Mesothelial cell of epicardium (in vitro differentiated cells): ENCODE results near the gene SGSM2. TPM values are rescaled to one million over a fixed set of nuclear protein-coding genes. Genes with fewer than 3 reads are reported as not detected.

Experiments
- DNase-seq, 2 experiments: peaks; one replicate each; pipeline ENCODE4 v3.0.0; 2021; ENCODE audit warnings: low spot score in 2 of 2; ENCODE audit not compliant: unreplicated experiment in 2 of 2
- H3K27ac Mint-ChIP-seq: 2 replicates; pipeline ENCODE4 v1.8.0; 2021; ENCODE audit warnings: mixed read lengths
- H3K27me3 Mint-ChIP-seq: 2 replicates; pipeline ENCODE4 v1.8.0; 2021; ENCODE audit warnings: low read depth, mixed read lengths
- H3K36me3 Mint-ChIP-seq: 2 replicates; pipeline ENCODE4 v1.8.0; 2021; ENCODE audit warnings: mixed read lengths
- H3K4me1 Mint-ChIP-seq: 2 replicates; pipeline ENCODE4 v1.8.0; 2021; ENCODE audit warnings: mixed read lengths
- H3K4me3 Mint-ChIP-seq: 2 replicates; pipeline ENCODE4 v1.8.0; 2021; ENCODE audit warnings: mild to moderate bottlenecking, moderate library complexity, mixed read lengths
- H3K9me3 Mint-ChIP-seq: 2 replicates; pipeline ENCODE4 v1.8.0; 2021; ENCODE audit warnings: mixed read lengths
- CTCF ChIP-seq: fragments of 200-600 bp; sonication (generic); IDR thresholded peaks from one replicate; pipeline ENCODE4 v1.5.0; 2021; ENCODE audit warnings: antibody characterized with exemption; ENCODE audit not compliant: unreplicated experiment
- total RNA-seq: library from RNA; stranded (reverse); gene quantifications from 3 replicates; pipeline ENCODE4 v1.2.1, GENCODE V29; 2021

The SGSM2 gene
- total RNA-seq, 1 donor from 2014 or later, result 79.2 TPM

- no peak for TF ChIP-seq CTCF
- H3K4me3 Mint-ChIP-seq, result no peak overlapping the region
- peaks cover 27% of the 10 kb centered on the region for H3K36me3 Mint-ChIP-seq
- H3K27ac Mint-ChIP-seq, result no peak overlapping the region
- no peaks in the 10 kb centered on the region for H3K27me3 Mint-ChIP-seq
- DNase-seq, result no peak
- H3K4me1 Mint-ChIP-seq, result peaks cover 3% of the 10 kb centered on the region
- no peaks in the 10 kb centered on the region for H3K9me3 Mint-ChIP-seq
Observed at GRCh38 chr17:2427910-2428309, 90.6 kb downstream of the SGSM2 start.

Other genes starting within 250 kb of the SGSM2 start
- gene SMG6, start 33.7 kb upstream of the SGSM2 start, total RNA-seq, result 55.4 to 58.3 TPM (median 58.3 TPM) in 3 replicates
- 13.4 to 17.6 TPM (median 16.0 TPM) in 3 replicates for gene SRR, start 33.6 kb upstream of the SGSM2 start, total RNA-seq
- gene TSR1, start 1.0 kb upstream of the SGSM2 start, total RNA-seq, result 37.7 to 41.4 TPM (median 40.6 TPM) in 3 replicates
- 47.5 to 49.1 TPM (median 48.3 TPM) in 3 replicates for gene MNT, start 63.6 kb downstream of the SGSM2 start, total RNA-seq
- gene METTL16, start 174.4 kb downstream of the SGSM2 start, total RNA-seq, result 39.6 to 42.3 TPM (median 41.8 TPM) in 3 replicates